ENCODE measurements around the gene TRIM34.
A peak's percentile ranks its signal among the peaks of the same experiment; 100 is the strongest.

Gene TRIM34

DNA sequence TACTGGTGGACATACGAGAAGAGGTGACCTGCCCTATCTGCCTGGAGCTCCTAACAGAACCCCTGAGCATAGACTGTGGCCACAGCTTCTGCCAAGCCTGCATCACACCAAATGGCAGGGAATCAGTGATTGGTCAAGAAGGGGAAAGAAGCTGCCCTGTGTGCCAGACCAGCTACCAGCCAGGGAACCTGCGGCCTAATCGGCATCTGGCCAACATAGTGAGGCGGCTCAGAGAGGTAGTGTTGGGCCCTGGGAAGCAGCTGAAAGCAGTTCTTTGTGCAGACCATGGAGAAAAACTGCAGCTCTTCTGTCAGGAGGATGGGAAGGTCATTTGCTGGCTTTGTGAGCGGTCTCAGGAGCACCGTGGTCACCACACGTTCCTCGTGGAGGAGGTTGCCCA is 21.5 kb upstream of the TRIM34 start:
- no peak for DNase-seq (ENCODE audit: insufficient read length, low spot score)
- no peak for TF ChIP-seq POLR2A (IDR thresholded peaks at IDR 0.05; ENCODE audit: low read depth, low read length)
- FAIRE-seq, result no peak

DNA sequence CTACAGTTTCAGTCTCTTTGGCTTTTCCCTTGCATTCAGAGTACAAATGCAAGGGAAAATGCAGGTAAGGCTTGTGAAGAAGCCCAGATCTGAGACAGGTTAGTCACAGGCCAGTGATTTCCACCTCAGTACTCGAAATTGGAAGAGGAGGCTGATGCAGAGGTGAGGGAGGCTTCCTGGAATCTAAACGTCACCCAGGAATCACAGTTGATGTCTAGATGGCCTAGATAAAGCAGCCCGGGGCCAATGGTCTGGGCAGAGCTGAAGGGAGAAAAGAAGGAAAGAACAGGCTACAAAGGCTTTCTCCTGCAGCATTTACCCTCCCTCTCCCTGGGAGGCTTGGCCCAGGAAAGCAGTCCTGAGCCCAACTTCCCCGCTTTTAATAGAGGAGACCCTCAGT is 19.9 kb upstream of the TRIM34 start:
- TF ChIP-seq POLR2A (IDR thresholded peaks at IDR 0.05; ENCODE audit: low read depth, low read length), result no peak
- FAIRE-seq (no peak), DNase-seq (ENCODE audit: insufficient read length, low spot score) (no peak)

DNA sequence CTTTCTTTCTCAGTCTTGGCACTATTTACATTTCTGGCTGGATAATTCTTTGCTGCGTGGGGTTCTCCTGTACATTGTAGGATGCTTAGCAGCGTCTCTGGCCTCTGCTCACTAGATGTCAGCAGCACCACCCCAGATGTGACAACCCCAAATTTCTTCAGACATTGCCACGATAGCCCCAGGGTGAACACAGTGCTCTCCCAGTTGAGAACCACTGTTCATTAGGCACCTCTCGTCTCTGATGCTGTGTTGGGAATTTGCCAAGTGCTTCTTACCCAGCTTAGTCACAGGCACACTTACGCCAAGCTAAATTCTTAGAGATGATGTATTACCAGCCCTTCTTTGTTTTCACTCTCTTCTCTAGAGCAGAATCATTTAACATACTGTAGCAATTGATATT is 19.0 kb upstream of the TRIM34 start:
- DNase-seq (ENCODE audit: insufficient read length, low spot score) (peak; percentile 42), FAIRE-seq (peak; percentile 87)
- no peak for TF ChIP-seq POLR2A (IDR thresholded peaks at IDR 0.05; ENCODE audit: low read depth, low read length)

DNA sequence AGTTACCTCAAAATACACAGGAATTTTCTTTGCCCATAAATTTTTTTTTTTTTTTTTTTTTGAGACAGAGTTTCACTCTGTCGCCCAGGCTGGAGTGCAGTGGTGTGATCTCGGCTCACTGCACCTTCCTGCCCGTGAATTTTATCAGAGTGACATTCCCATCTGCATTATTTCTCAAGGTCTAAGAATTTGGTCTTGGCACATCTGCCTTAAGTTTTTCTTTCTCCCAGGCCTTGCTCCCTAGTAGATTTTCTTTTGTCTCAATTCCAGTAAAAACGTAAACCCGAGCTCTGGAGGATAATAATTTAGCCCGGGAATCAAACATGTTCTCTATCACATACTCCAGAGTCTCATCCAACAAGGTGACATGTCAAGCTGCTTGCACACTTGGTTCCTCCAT is 16.0 kb upstream of the TRIM34 start:
- FAIRE-seq (no peak), DNase-seq (ENCODE audit: insufficient read length, low spot score) (no peak)
- no peak for TF ChIP-seq POLR2A (IDR thresholded peaks at IDR 0.05; ENCODE audit: low read depth, low read length)

GRCh38 chr11:5610446-5610845 is 14.4 kb upstream of the TRIM34 start:
- FAIRE-seq (no peak), DNase-seq (ENCODE audit: insufficient read length, low spot score) (no peak)
- no peak for TF ChIP-seq POLR2A (IDR thresholded peaks at IDR 0.05; ENCODE audit: low read depth, low read length)

DNA sequence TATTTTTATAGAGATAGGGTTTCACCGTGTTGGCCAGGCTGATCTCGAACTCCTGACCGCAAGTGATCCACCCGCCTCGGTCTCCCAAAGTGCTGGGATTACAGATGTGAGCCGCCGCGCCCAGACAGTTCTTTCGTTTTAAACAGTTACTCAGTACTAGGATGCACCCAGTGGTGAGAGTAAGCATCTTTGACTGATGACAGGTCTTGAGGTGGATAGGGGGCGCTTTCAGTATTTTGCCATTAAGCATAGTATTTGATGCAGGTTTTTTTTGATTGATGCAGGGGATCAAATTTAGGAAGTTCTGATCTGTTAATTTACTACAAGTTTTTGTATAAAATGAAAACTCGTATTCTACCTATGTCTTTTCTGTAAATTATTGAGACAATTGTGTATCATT is 13.2 kb upstream of the TRIM34 start:
- FAIRE-seq (no peak), DNase-seq (ENCODE audit: insufficient read length, low spot score) (no peak)

DNA sequence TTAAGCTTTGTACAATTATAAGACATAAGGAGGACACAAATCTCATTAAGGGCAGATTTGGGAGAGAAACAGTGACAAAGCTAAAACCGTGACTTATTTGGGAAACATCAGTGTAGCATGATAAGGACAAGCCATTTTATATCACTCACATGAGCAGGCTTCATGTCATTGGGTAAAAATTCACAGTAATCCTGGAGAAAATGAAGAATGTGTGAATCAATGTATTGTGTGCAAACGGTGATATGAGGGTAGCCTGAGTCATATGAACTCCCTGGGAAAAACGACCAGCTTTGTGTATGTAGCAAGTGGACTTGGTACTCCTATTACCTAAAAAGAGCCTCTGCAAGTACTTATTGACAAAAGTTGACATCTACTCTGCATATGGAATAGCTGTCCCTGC is 6.0 kb upstream of the TRIM34 start:
- FAIRE-seq (peak; percentile 84), DNase-seq (ENCODE audit: insufficient read length, low spot score) (peak; percentile 38)
- TF ChIP-seq POLR2A (IDR thresholded peaks at IDR 0.05; ENCODE audit: low read depth, low read length), result no peak

More for the DNA sequence above, 13.2 kb upstream of the TRIM34 start:
- TF ChIP-seq POLR2A (IDR thresholded peaks at IDR 0.05; ENCODE audit: low read depth, low read length), result no peak

- no peak for TF ChIP-seq POLR2A (IDR thresholded peaks at IDR 0.05; ENCODE audit: low read depth, low read length)
- FAIRE-seq (peak; percentile 71), DNase-seq (ENCODE audit: insufficient read length, low spot score) (peak; percentile 45)
These were observed 3.9 kb upstream of the TRIM34 start for GRCh38 chr11:5620651-5621521.

DNA sequence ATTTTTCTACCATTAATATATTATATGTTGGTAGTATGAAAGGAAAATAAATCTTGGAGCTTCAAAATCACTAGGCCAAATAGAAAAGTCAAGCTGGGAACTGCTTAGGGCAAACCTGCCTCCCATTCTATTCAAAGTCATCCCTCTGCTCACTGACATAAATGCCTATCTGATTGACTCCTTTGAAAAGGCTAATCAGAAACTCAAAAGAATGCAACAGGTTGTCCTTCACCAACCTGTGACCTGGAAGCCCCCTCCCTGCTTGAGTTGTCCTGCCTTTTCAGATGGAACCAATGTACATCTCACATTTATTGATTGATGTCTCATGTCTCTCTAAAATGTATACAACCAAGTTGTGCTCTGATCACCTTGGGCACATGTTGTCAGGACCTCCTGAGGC is 3.2 kb upstream of the TRIM34 start:
- TF ChIP-seq POLR2A (IDR thresholded peaks at IDR 0.05; ENCODE audit: low read depth, low read length), result no peak
- DNase-seq (ENCODE audit: insufficient read length, low spot score) (no peak), FAIRE-seq (no peak)

GRCh38 chr11:5622802-5623201 is 2.0 kb upstream of the TRIM34 start:
- TF ChIP-seq POLR2A (IDR thresholded peaks at IDR 0.05; ENCODE audit: low read depth, low read length), result no peak
- no peak for FAIRE-seq
- DNase-seq (ENCODE audit: insufficient read length, low spot score), result no peak

DNA sequence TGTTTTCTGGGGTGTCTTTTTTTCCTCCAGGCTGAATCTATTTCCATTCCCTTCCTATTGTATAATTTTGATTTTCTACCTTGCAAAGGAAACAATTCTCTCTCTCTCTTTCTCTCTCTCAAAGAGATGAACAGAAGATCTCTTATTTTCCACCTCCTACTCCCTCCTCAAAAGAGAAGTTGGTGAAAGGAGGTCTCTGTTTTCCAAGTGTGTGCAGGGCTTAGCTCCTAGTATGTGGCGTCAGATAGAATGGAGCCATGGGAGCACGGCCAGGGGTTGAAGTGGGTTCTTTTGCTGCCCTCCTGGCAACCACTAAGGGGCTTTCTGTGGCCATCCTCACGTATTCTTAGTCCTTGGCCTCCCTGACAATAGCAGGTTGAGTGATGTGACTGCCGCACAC is 480 bp downstream of the TRIM34 start:
- DNase-seq (ENCODE audit: insufficient read length, low spot score), result peak; percentile 8
- no peak for TF ChIP-seq POLR2A (IDR thresholded peaks at IDR 0.05; ENCODE audit: low read depth, low read length)
- no peak for FAIRE-seq

DNA sequence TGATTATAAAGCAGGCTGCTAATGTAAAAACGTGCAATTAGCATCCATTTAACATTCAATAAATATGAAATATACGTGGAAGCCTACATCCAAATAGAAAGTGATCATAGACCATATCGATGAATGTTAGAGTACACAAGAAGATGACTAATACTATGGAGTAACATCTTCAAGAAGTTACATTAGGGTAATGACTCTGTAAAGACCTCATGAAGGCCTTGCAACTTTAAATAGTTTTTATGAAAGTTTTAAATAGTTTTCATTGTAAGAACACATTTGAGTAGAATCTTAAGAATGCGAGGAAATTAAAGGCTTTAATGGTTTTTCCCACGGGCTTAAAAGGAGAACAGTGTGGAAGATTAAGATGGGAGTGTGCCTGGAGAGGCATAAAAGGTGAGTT is 1.4 kb downstream of the TRIM34 start:
- FAIRE-seq, result no peak
- no peak for DNase-seq (ENCODE audit: insufficient read length, low spot score)
- no peak for TF ChIP-seq POLR2A (IDR thresholded peaks at IDR 0.05; ENCODE audit: low read depth, low read length)

DNA sequence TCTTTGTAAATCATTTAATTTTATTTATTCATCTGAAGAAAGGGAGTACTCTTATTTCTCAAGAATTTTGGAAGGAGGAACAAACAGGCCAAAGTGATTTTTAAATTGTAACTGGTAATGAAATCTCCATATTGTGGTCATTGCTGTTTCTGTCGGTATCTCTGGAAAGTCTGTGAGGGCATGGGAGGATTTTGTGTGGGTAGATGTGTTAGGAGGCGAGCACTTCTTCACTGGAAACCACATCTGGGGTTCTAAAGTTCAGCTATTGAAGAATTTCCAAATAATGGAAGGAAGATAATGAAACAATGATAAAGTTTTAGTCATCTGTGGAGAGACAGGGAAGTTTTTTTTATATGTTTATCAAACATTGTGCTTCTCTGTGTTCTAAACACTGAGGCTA is 6.6 kb downstream of the TRIM34 start:
- TF ChIP-seq POLR2A (IDR thresholded peaks at IDR 0.05; ENCODE audit: low read depth, low read length), result no peak
- DNase-seq (ENCODE audit: insufficient read length, low spot score), result no peak
- no peak for FAIRE-seq

DNA sequence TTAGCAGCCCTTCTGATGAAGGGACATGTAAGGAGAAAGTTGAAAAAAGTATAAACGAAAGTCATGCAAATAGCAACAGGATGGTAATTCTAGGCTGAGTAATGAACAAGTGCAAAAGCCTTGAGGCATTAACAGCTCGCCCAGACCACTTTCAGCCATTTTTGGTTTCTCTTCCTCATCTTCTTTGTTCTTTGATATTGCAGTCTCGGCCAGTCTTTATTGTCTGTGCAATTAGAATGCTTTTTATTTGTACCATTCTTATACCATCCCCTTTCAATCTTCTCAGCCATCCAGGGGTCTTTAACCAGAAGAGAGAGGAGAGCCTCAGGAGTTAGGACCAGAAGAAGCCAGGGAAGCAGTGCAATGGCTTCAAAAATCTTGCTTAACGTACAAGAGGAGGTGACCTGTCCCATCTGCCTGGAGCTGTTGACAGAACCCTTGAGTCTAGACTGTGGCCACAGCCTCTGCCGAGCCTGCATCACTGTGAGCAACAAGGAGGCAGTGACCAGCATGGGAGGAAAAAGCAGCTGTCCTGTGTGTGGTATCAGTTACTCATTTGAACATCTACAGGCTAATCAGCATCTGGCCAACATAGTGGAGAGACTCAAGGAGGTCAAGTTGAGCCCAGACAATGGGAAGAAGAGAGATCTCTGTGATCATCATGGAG is 7.3 kb downstream of the TRIM34 start:
- DNase-seq (ENCODE audit: insufficient read length, low spot score) (no peak), FAIRE-seq (no peak)

DNA sequence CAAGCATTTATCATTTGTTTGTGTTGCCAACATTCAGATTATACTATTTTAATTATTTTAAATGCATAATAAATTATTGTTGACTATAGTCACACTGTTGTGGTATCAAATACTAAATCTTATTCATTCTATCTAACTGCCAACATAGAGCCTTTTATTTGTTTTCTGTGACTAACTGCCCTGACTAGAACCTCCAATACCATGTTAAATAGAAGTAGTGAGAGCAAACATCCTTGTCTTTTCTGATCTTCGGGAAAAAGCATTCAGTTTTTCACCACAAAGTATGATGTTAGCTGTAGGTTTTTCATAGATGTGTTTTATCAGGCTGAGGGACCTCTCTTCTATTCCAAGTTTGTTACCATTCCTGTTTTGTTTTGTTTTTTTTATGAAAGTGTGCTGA is 15.2 kb downstream of the TRIM34 start:
- FAIRE-seq, result no peak

More for the DNA sequence above, 7.3 kb downstream of the TRIM34 start:
- TF ChIP-seq POLR2A (IDR thresholded peaks at IDR 0.05; ENCODE audit: low read depth, low read length), result no peak

More for the DNA sequence above, 15.2 kb downstream of the TRIM34 start:
- no peak for TF ChIP-seq POLR2A (IDR thresholded peaks at IDR 0.05; ENCODE audit: low read depth, low read length)
- DNase-seq (ENCODE audit: insufficient read length, low spot score), result no peak

Data from H54 (cell line).